ENCODE data around the gene HOXA4. TPM values are rescaled to one million over a fixed set of nuclear protein-coding genes. Genes with fewer than 3 reads are reported as not detected.

Gene HOXA4
- total and polyA plus RNA-seq, 2 of the 4 experiments (the other 2 are of a cell fraction) = 0.36 to 8.0 TPM

Small RNA genes within 50 kb of the gene (microRNA-seq; reads per million reads assigned to microRNA genes)
- gene AC004080.5 (ENCODE audit: insufficient read depth, insufficient read length) (not detected), gene MIR196B (ENCODE audit: unreplicated experiment) (6.9 reads per million, percentile 15 among the genes with 10 or more reads in this experiment), gene RF01977 (ENCODE audit: insufficient read depth, insufficient read length) (not detected)

Small RNA genes within 50 kb of the gene (small RNA-seq; reads per million reads assigned to genes)
- gene AC004080.5 (0 reads per million in 5 experiments), gene RF01977 (0 reads per million in 5 experiments)

Other genes with a start within 250 kb of the HOXA4 start
- 0.54 and 0.83 TPM in 2 replicates for gene HOXA1, start 34.8 kb downstream of the HOXA4 start, total RNA-seq (2012; rRNA removed)
- 1.7 and 1.8 TPM in 2 replicates for gene HOXA1, start 34.8 kb downstream of the HOXA4 start, polyA plus RNA-seq (2012; rRNA removed)
- gene HOXA2, start 28.1 kb downstream of the HOXA4 start, total RNA-seq (2012; rRNA removed) = 1.6 and 1.7 TPM in 2 replicates
- 2.4 and 3.9 TPM in 2 replicates for gene HOXA2, start 28.1 kb downstream of the HOXA4 start, polyA plus RNA-seq (2012; rRNA removed)
- 19.9 and 23.9 TPM in 2 replicates for gene HOXA5, start 12.9 kb upstream of the HOXA4 start, total RNA-seq (2012; rRNA removed)
- gene HOXA5, start 12.9 kb upstream of the HOXA4 start, polyA plus RNA-seq (2012; rRNA removed) = 28.1 and 29.4 TPM in 2 replicates
- 1.4 and 1.7 TPM in 2 replicates for gene HOXA6, start 17.0 kb upstream of the HOXA4 start, total RNA-seq (2012; rRNA removed)
- 1.8 and 2.1 TPM in 2 replicates for gene HOXA6, start 17.0 kb upstream of the HOXA4 start, polyA plus RNA-seq (2012; rRNA removed)
- gene HOXA3, start 21.8 kb upstream of the HOXA4 start, total RNA-seq (2012; rRNA removed) = 0.83 and 0.90 TPM in 2 replicates
- gene HOXA3, start 21.8 kb upstream of the HOXA4 start, polyA plus RNA-seq (2012; rRNA removed) = 5.4 and 8.8 TPM in 2 replicates
- gene HOXA7, start 25.9 kb upstream of the HOXA4 start, total RNA-seq (2012; rRNA removed) = under 0.01 and 0.18 TPM in 2 replicates
- gene HOXA7, start 25.9 kb upstream of the HOXA4 start, polyA plus RNA-seq (2012; rRNA removed) = 1.7 TPM in 2 replicates
- gene HOXA9, start 34.8 kb upstream of the HOXA4 start, total RNA-seq (2012; rRNA removed) = 0.18 and 0.28 TPM in 2 replicates
- 0.32 and 0.59 TPM in 2 replicates for gene HOXA9, start 34.8 kb upstream of the HOXA4 start, polyA plus RNA-seq (2012; rRNA removed)
- 0.18 and 0.28 TPM in 2 replicates for gene HOXA10, start 43.6 kb upstream of the HOXA4 start, total RNA-seq (2012; rRNA removed)
- gene HOXA10, start 43.6 kb upstream of the HOXA4 start, polyA plus RNA-seq (2012; rRNA removed) = 0.10 TPM in 2 replicates
- gene HOXA11, start 54.5 kb upstream of the HOXA4 start, total RNA-seq (2012; rRNA removed) = not detected in 2 replicates
- gene HOXA11, start 54.5 kb upstream of the HOXA4 start, polyA plus RNA-seq (2012; rRNA removed) = 0.04 and 0.05 TPM in 2 replicates
- not detected in 2 replicates for gene HOXA13, start 69.3 kb upstream of the HOXA4 start, total RNA-seq (2012; rRNA removed)
- not detected in 2 replicates for gene HOXA13, start 69.3 kb upstream of the HOXA4 start, polyA plus RNA-seq (2012; rRNA removed)
- gene EVX1, start 112.0 kb upstream of the HOXA4 start, total RNA-seq (2012; rRNA removed) = not detected in 2 replicates
- not detected in 2 replicates for gene EVX1, start 112.0 kb upstream of the HOXA4 start, polyA plus RNA-seq (2012; rRNA removed)

All from IMR-90 (cell line).